K562 (cell line): ENCODE measurements around the gene TRMT112. TPM values are rescaled to one million over a fixed set of nuclear protein-coding genes. Genes with fewer than 3 reads are reported as not detected.

Experiments used
- BCOR ChIP-seq: fragments of 450-650 bp; IDR thresholded peaks from 2 replicates; pipeline ENCODE4 v1.6.1; 2016
- BHLHE40 ChIP-seq: IDR thresholded peaks from 2 replicates; pipeline ENCODE4 v1.6.1; 2011; ENCODE audit warnings: low read length, improper control_type of control experiment
- BRCA1 ChIP-seq, 2 experiments: fragments of 450-650 bp in 1 of 2; sonication (generic) in 1 of 2; formaldehyde crosslinking in 1 of 2; IDR thresholded peaks; 2 replicates each; pipeline versions ENCODE4 v1.5.0 to v1.6.1; 2017 to 2020; ENCODE audit warnings: mild to moderate bottlenecking in 1 of 2, missing genetic modification reagents in 1 of 2
- CEBPB ChIP-seq: fragments of 450-650 bp; IDR thresholded peaks from 2 replicates; pipeline ENCODE4 v1.6.1; 2016; ENCODE audit warnings: missing genetic modification characterization, missing compliant biosample characterization
- CREB1 ChIP-seq, 2 experiments: sonication (generic) in 1 of 2; formaldehyde crosslinking in 1 of 2; IDR thresholded peaks; 2 replicates each; pipeline versions ENCODE4 v1.6.1 to v1.8.0; 2012 to 2022; ENCODE audit warnings: inconsistent platforms in 1 of 2, mild to moderate bottlenecking in 1 of 2, missing genetic modification reagents in 1 of 2, moderate library complexity in 1 of 2
- E2F8 ChIP-seq: fragments of 450-650 bp; IDR thresholded peaks from 2 replicates; pipeline ENCODE4 v1.7.1; 2018; ENCODE audit warnings: mild to moderate bottlenecking, low read depth; ENCODE audit not compliant: partially characterized antibody
- EP400 ChIP-seq: fragments of 450-650 bp; IDR thresholded peaks from 2 replicates; pipeline ENCODE4 v1.6.1; 2017; ENCODE audit warnings: antibody characterized with exemption, mild to moderate bottlenecking, moderate library complexity
- ETS1 ChIP-seq: conservative IDR thresholded peaks from 2 replicates; pipeline ENCODE4 v1.6.1; 2011; ENCODE audit warnings: low read depth, mild to moderate bottlenecking, low read length; ENCODE audit not compliant: control insufficient read depth
- FIP1L1 ChIP-seq: fragments of 200-400 bp; formaldehyde crosslinking; IDR thresholded peaks from 2 replicates; pipeline ENCODE4 v1.6.1; 2018; ENCODE audit warnings: mild to moderate bottlenecking, low read depth, low read length; ENCODE audit not compliant: poor library complexity, severe bottlenecking
- HMG20A ChIP-seq: fragments of 450-650 bp; formaldehyde crosslinking; conservative IDR thresholded peaks from 2 replicates; pipeline ENCODE4 v1.4.0; 2020; ENCODE audit warnings: mild to moderate bottlenecking, mixed read lengths
- MIER1 ChIP-seq: fragments of 450-650 bp; IDR thresholded peaks from 2 replicates; pipeline ENCODE4 v1.6.1; 2016; ENCODE audit warnings: antibody characterized with exemption, mild to moderate bottlenecking, low read depth
- POU5F1 ChIP-seq: fragments of 150-350 bp; IDR thresholded peaks from 2 replicates; pipeline ENCODE4 v1.6.1; 2014; ENCODE audit warnings: borderline replicate concordance, low read length, low read depth, mild to moderate bottlenecking; ENCODE audit not compliant: partially characterized antibody
- PYGO2 ChIP-seq: fragments of 450-650 bp; IDR thresholded peaks from 2 replicates; pipeline ENCODE4 v1.6.1; 2016; ENCODE audit warnings: mild to moderate bottlenecking, missing genetic modification characterization, moderate library complexity, missing compliant biosample characterization
- RB1 ChIP-seq: fragments of 450-650 bp; IDR thresholded peaks from 2 replicates; pipeline ENCODE4 v1.6.1; 2017; ENCODE audit warnings: low read depth, mild to moderate bottlenecking
- SMAD1 ChIP-seq: fragments of 150-350 bp; IDR thresholded peaks from 2 replicates; pipeline ENCODE4 v1.6.1; 2014; ENCODE audit warnings: low read length, low read depth; ENCODE audit not compliant: partially characterized antibody
- U2AF2 ChIP-seq: fragments of 200-400 bp; formaldehyde crosslinking; optimal IDR thresholded peaks from 2 replicates; pipeline ENCODE3; 2017; ENCODE audit warnings: low read depth, mild to moderate bottlenecking, low read length
- YBX1 ChIP-seq: fragments of 450-650 bp; IDR thresholded peaks from 2 replicates; pipeline ENCODE4 v1.7.1; 2016; ENCODE audit warnings: mild to moderate bottlenecking
- ZC3H8 ChIP-seq: fragments of 450-650 bp; IDR thresholded peaks from 2 replicates; pipeline ENCODE4 v1.6.1; 2017
- ZNF197 ChIP-seq: fragments of 200-800 bp; sonication (Bioruptor generic); IDR thresholded peaks from 2 replicates; pipeline ENCODE4 v1.6.1; 2016; ENCODE audit warnings: low read depth, missing genetic modification characterization, missing compliant biosample characterization
- ZNF609 ChIP-seq: sonication (generic); formaldehyde crosslinking; IDR thresholded peaks from 2 replicates; pipeline ENCODE4 v1.8.1; 2023; ENCODE audit warnings: missing genetic modification reagents, mild to moderate bottlenecking, borderline replicate concordance
- ZNF780A ChIP-seq: fragments of 250-450 bp; sonication (Bioruptor Pico); IDR thresholded peaks from 2 replicates; pipeline ENCODE4 v1.5.0; 2021; ENCODE audit warnings: mild to moderate bottlenecking
- polyA plus RNA-seq, 8 experiments: library from polyadenylated mRNA; depleted of rRNA in 4 of 8; stranded (reverse) in 5 of 8; unstranded in 3 of 8; fragments of >200 nt; fragmentation: Nextera tagmentation in 2 of 8; fragmentation: Illumina TruSeq in 1 of 8; extraction: Ambion mirVana in 2 of 8; extraction: Trizol in 1 of 8; gene quantifications; 2 replicates each; pipeline versions ENCODE4 v1.2.1 to v1.2.3, GENCODE V29; 2011 to 2014; ENCODE audit warnings: inconsistent platforms in 1 of 8, missing spikeins in 1 of 8
- total RNA-seq, 7 experiments: library from RNA; depleted of rRNA in 6 of 7; stranded (reverse); fragments of >200 nt in 6 of 7; fragmentation: Illumina TruSeq in 2 of 7; extraction: Trizol in 2 of 7; gene quantifications; 2 replicates each; pipeline versions ENCODE4 v1.2.1 to v1.2.3, GENCODE V29; 2011 to 2021; ENCODE audit warnings: low replicate concordance in 1 of 7

The TRMT112 gene
- total and polyA plus RNA-seq, 9 of the 15 experiments (the other 6 are each of a cell fraction or from before 2014, with no cell fraction given) = 162 to 444 (median 300) TPM

- TF ChIP-seq ZNF609 (no peak), BCOR (peak; percentile 81), E2F8 (no peak), HMG20A (no peak), U2AF2 (no peak), POU5F1 (no peak), BHLHE40 (no peak), ZC3H8 (no peak), PYGO2 (tag) (no peak), YBX1 (no peak), RB1 (no peak), ZNF780A (CRISPR knock-in tag) (no peak), FIP1L1 (no peak), BRCA1 (IDR thresholded peaks at IDR 0.05) (no peak), BRCA1 (CRISPR knock-in tag; IDR thresholded peaks at IDR 0.05) (no peak), MIER1 (no peak), CEBPB (tag) (peak; percentile 88), EP400 (no peak), ETS1 (no peak), CREB1 (IDR thresholded peaks at IDR 0.05) (no peak), CREB1 (CRISPR knock-in tag; IDR thresholded peaks at IDR 0.05) (no peak), SMAD1 (no peak), ZNF197 (CRISPR knock-in tag) (no peak)
Observed at GRCh38 chr11:64347193-64347867, 30.0 kb upstream of the TRMT112 start (continued).
